Measurements from ENCODE around the gene CCDC8. TPM values are rescaled to one million over a fixed set of nuclear protein-coding genes. Genes with fewer than 3 reads are reported as not detected.

CCDC8 gene
- total RNA-seq, 1 experiment from 2014 or later: 27.5 TPM

DNA sequence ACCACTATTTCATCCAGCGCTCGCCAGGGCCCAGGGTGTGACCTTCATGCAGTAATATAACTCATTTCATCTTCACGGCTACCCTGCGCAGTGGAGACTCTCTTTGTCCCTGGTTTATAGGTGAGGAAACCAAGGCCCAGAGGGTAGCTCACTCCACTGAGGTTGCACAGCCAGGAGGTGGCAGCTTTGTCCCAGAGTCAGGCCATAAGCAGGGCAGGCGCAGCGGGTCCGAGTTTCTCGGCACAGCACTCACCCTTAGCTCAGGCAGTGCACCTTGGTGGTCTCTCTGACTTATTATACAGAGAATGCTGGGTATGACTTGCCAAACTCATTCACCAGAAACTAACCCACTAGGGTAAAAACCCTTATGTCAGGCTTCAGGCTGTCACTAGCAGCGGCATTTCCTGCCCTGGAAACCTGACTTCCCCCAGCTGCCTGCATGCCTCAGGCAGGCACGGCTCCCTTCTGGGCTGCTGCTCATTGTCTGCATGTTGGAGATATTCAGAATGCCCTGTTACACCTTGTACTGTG lies 41.9 kb downstream of the CCDC8 start:
- no peak overlapping the region for H3K4me2 ChIP-seq (ENCODE audit: insufficient read depth, insufficient read length, low read length)
- peak overlapping the region; percentile 89 to 96 (median 90); a peak in 6 of 7 replicates for H3K27ac Mint-ChIP-seq

More for the DNA sequence above, 41.9 kb downstream of the CCDC8 start:
- H3K9ac ChIP-seq (ENCODE audit: extremely low read depth, insufficient read length, low read length): no peak overlapping the region
- DNase-seq: no peak
- no peak overlapping the region for H4K5ac ChIP-seq (ENCODE audit: insufficient read length, low read depth, low read length)
- H3K9me3 ChIP-seq (ENCODE audit: control insufficient read depth, low read depth, low read length): no peaks in the 10 kb centered on the region
- WGBS (ENCODE audit: extremely low coverage, insufficient read length, low lambda C conversion rate): no CpG with 5 or more reads among the region's 10 CpGs
- H3K4me1 ChIP-seq (ENCODE audit: insufficient read depth, low read length): peaks cover 7% of the 10 kb centered on the region; the same call in 1 of the 2 replicates
- no peak overlapping the region for H2BK120ac ChIP-seq (ENCODE audit: low read depth, low read length, poor library complexity, severe bottlenecking)
- Mint-ChIP-seq H3K4me3 (no peak overlapping the region), H3K4me1 (peaks cover 32 to 41% of the 10 kb centered on the region in 2 experiments), H3K36me3 (ENCODE audit: insufficient read depth in 1 of 3, low read depth in 3 of 3) (peaks cover 11 to 33% (median 33%) of the 10 kb centered on the region in 3 experiments; a peak in 6 of 7 replicates), H3K9me3 (no peaks in the 10 kb centered on the region), H3K27me3 (ENCODE audit: low read depth) (no peaks in the 10 kb centered on the region; the same call in 1 of the 2 replicates)
- H4K20me1 ChIP-seq (ENCODE audit: control insufficient read depth, insufficient read depth, insufficient read length): no peaks in the 10 kb centered on the region
- H3T11ph ChIP-seq (ENCODE audit: low read length): no peak overlapping the region
- no peaks in the 10 kb centered on the region for H3K27me3 ChIP-seq (ENCODE audit: insufficient read depth, low read length)
- no peak overlapping the region for H3K23ac ChIP-seq (ENCODE audit: insufficient read length, low read depth, low read length)
- H3K14ac ChIP-seq (ENCODE audit: insufficient read depth, low read length): no peak overlapping the region
- H3K4ac ChIP-seq (ENCODE audit: low read depth, low read length): no peak overlapping the region
- H4K91ac ChIP-seq (ENCODE audit: insufficient read length, low read depth, low read length): no peak overlapping the region
- no peaks in the 10 kb centered on the region for H3K79me1 ChIP-seq (ENCODE audit: insufficient read depth, low read depth, low read length, poor library complexity, severe bottlenecking)
- H3K18ac ChIP-seq (ENCODE audit: insufficient read length, low read depth, low read length): no peak overlapping the region
- no peak overlapping the region for H2AK5ac ChIP-seq (ENCODE audit: insufficient read length, low read length)
- no peaks in the 10 kb centered on the region for H3K23me2 ChIP-seq (ENCODE audit: insufficient read length, low read depth, low read length, poor library complexity, severe bottlenecking)
- no peak overlapping the region for H3K27ac ChIP-seq (ENCODE audit: insufficient read length, low read depth, low read length)
- no peak for TF ChIP-seq CTCF (conservative IDR thresholded peaks at IDR 0.05)
- no peaks in the 10 kb centered on the region; the same call in 1 of the 2 replicates for H3K79me2 ChIP-seq (ENCODE audit: insufficient read depth, low read length)
- no peak overlapping the region for H4K8ac ChIP-seq (replicated peaks; ENCODE audit: insufficient read length, low read depth, low read length)
- no peak overlapping the region for H2BK15ac ChIP-seq (ENCODE audit: low read depth, low read length)
- no peak overlapping the region for H3K56ac ChIP-seq (ENCODE audit: insufficient read length, low read depth, low read length)
- H2BK12ac ChIP-seq (ENCODE audit: insufficient read length, low read depth, low read length): no peak overlapping the region
- no peak overlapping the region for H2BK20ac ChIP-seq (ENCODE audit: low read depth, low read length, poor library complexity, severe bottlenecking)
- H2AFZ ChIP-seq (ENCODE audit: low read length): no peak overlapping the region
- H2BK5ac ChIP-seq (ENCODE audit: insufficient read length, low read length): no peak overlapping the region
